ENCODE measurements around the gene SAMD10.

DNA sequence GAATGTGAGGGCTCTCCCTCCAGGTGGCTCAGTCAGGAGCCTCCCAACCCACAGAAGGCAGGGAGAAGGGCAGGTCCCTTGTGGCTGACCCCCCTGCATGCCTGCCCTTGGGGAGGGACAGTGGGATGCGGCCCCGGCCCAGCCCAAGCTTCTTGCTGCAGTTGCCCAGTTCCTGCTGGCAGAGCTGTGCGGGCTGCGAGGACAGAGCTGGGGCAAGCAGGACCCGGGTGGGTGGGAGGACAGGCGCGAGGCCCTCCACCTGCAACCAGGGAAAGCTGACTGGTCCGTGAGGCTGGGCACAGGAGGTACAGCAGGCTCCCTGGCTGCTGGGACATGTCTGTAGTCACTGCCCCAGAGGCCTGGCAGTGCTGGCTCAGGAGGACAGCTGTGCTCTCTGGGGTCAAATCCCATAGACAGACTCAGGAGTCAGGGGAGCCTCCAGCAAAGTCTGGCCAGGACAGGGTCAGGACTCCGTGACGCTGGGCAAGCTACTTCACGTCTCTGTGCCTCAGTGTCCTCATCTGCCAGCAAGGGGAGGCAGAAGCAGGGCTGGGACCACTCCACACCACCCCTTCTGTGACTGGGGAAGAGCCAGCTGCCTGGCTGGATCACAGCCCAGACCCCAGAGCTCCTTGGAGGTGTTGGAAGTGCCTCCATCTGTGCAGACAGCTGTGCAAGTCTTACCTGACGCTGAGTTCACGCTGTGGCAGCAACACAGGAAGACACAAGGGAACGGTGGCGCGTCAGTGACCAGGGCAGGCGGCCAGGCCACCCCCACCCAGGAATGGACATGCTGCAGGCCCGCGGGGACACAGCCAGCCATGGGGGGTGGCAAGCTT lies 36.3 kb downstream of the SAMD10 start:
- TF ChIP-seq, protein P1, sequence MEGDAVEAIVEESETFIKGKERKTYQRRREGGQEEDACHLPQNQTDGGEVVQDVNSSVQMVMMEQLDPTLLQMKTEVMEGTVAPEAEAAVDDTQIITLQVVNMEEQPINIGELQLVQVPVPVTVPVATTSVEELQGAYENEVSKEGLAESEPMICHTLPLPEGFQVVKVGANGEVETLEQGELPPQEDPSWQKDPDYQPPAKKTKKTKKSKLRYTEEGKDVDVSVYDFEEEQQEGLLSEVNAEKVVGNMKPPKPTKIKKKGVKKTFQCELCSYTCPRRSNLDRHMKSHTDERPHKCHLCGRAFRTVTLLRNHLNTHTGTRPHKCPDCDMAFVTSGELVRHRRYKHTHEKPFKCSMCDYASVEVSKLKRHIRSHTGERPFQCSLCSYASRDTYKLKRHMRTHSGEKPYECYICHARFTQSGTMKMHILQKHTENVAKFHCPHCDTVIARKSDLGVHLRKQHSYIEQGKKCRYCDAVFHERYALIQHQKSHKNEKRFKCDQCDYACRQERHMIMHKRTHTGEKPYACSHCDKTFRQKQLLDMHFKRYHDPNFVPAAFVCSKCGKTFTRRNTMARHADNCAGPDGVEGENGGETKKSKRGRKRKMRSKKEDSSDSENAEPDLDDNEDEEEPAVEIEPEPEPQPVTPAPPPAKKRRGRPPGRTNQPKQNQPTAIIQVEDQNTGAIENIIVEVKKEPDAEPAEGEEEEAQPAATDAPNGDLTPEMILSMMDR (IDR thresholded peaks at IDR 0.05) = no peak
- TF ChIP-seq POLR2A (IDR thresholded peaks at IDR 0.05) = no peak
- no peak for TF ChIP-seq EP300 (IDR thresholded peaks at IDR 0.05)
